ENCODE results near the gene PCDH9. TPM values are rescaled to one million over a fixed set of nuclear protein-coding genes. Genes with fewer than 3 reads are reported as not detected.

Gene PCDH9
- polyA plus RNA-seq, 1 of the 3 experiments (the other 2 are of a cell fraction) = 1.3 TPM

DNA sequence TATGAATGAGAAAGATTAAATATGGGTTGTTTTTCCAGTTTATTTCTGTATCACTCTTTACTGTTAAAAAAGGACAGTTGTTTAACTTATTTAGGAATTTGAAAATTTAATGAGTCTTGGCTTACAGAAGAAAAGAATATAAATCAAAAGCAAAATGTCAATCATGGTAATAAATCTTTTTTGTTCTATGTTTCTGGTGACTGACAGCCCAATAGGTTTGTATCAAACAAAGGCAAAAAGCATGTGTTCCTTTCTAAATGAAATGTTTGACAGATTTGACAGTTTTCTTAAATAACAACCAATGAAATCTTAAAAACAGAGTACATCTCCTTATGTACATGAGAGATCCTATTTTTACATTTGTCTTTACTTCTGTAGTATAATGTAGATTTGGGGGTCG lies 11.0 kb downstream of the PCDH9 start:
- no peak overlapping the region for H3K9ac ChIP-seq
- H3K4me3 ChIP-seq (ENCODE audit: low read depth in 2 of 2, low read length in 1 of 2) = no peak overlapping the region
- ChIA-PET CTCF (no interaction called here), POLR2A (no interaction called here)
- peaks cover 2 to 11% of the 10 kb centered on the region in 2 experiments; a peak in 3 of 4 replicates for H3K4me1 ChIP-seq (ENCODE audit: control insufficient read depth in 1 of 2, insufficient read depth in 2 of 2, low read depth in 1 of 2, low read length in 1 of 2)
- H3F3A ChIP-seq (replicated peaks; ENCODE audit: insufficient read depth) = no peaks in the 10 kb centered on the region
- H3K79me2 ChIP-seq (ENCODE audit: insufficient read depth) = no peaks in the 10 kb centered on the region
- 94% methylated on average over 1 of the region's 1 CpG for WGBS (ENCODE audit: low lambda C conversion rate)
- DNase-seq = no peak
- no peaks in the 10 kb centered on the region for H3K27me3 ChIP-seq (ENCODE audit: insufficient read depth)
- H3K9me2 ChIP-seq = no peaks in the 10 kb centered on the region
- H3K27ac ChIP-seq (ENCODE audit: low read depth in 2 of 2, low read length in 1 of 2) = no peak overlapping the region
- H3K4me2 ChIP-seq = no peak overlapping the region
- H2AFZ ChIP-seq (ENCODE audit: low read depth) = no peak overlapping the region
- H4K20me1 ChIP-seq (ENCODE audit: insufficient read depth) = no peaks in the 10 kb centered on the region
- TF ChIP-seq, protein P1, sequence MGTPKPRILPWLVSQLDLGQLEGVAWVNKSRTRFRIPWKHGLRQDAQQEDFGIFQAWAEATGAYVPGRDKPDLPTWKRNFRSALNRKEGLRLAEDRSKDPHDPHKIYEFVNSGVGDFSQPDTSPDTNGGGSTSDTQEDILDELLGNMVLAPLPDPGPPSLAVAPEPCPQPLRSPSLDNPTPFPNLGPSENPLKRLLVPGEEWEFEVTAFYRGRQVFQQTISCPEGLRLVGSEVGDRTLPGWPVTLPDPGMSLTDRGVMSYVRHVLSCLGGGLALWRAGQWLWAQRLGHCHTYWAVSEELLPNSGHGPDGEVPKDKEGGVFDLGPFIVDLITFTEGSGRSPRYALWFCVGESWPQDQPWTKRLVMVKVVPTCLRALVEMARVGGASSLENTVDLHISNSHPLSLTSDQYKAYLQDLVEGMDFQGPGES (IDR thresholded peaks at IDR 0.05; ENCODE audit: low read depth, low read length) = no peak
- TF ChIP-seq RFX5 (IDR thresholded peaks at IDR 0.05; ENCODE audit: low read length) (no peak), TAF1 (IDR thresholded peaks at IDR 0.05; ENCODE audit: borderline replicate concordance, low read depth, low read length) (no peak), MXI1 (IDR thresholded peaks at IDR 0.05; ENCODE audit: low read depth, low read length) (no peak), RXRA (IDR thresholded peaks at IDR 0.05; ENCODE audit: borderline replicate concordance, low read depth) (no peak), GATA2 (CRISPR knock-in tag; IDR thresholded peaks at IDR 0.05) (no peak), EP300 (IDR thresholded peaks at IDR 0.05; ENCODE audit: borderline replicate concordance in 1 of 2, low read depth in 1 of 2, low read length in 1 of 2) (no peak), CHD2 (IDR thresholded peaks at IDR 0.05; ENCODE audit: low read length, partially characterized antibody) (no peak), YY1 (IDR thresholded peaks at IDR 0.05; ENCODE audit: low read depth) (no peak), POLR2AphosphoS5 (IDR thresholded peaks at IDR 0.05; ENCODE audit: low read depth, low read length) (no peak), RCOR1 (IDR thresholded peaks at IDR 0.05; ENCODE audit: low read length) (no peak), FOXJ3 (CRISPR knock-in tag; IDR thresholded peaks at IDR 0.05) (no peak)
- TF ChIP-seq, protein P2, sequence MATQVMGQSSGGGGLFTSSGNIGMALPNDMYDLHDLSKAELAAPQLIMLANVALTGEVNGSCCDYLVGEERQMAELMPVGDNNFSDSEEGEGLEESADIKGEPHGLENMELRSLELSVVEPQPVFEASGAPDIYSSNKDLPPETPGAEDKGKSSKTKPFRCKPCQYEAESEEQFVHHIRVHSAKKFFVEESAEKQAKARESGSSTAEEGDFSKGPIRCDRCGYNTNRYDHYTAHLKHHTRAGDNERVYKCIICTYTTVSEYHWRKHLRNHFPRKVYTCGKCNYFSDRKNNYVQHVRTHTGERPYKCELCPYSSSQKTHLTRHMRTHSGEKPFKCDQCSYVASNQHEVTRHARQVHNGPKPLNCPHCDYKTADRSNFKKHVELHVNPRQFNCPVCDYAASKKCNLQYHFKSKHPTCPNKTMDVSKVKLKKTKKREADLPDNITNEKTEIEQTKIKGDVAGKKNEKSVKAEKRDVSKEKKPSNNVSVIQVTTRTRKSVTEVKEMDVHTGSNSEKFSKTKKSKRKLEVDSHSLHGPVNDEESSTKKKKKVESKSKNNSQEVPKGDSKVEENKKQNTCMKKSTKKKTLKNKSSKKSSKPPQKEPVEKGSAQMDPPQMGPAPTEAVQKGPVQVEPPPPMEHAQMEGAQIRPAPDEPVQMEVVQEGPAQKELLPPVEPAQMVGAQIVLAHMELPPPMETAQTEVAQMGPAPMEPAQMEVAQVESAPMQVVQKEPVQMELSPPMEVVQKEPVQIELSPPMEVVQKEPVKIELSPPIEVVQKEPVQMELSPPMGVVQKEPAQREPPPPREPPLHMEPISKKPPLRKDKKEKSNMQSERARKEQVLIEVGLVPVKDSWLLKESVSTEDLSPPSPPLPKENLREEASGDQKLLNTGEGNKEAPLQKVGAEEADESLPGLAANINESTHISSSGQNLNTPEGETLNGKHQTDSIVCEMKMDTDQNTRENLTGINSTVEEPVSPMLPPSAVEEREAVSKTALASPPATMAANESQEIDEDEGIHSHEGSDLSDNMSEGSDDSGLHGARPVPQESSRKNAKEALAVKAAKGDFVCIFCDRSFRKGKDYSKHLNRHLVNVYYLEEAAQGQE (IDR thresholded peaks at IDR 0.05; ENCODE audit: low read depth, low read length) = no peak
- TF ChIP-seq, protein P3, sequence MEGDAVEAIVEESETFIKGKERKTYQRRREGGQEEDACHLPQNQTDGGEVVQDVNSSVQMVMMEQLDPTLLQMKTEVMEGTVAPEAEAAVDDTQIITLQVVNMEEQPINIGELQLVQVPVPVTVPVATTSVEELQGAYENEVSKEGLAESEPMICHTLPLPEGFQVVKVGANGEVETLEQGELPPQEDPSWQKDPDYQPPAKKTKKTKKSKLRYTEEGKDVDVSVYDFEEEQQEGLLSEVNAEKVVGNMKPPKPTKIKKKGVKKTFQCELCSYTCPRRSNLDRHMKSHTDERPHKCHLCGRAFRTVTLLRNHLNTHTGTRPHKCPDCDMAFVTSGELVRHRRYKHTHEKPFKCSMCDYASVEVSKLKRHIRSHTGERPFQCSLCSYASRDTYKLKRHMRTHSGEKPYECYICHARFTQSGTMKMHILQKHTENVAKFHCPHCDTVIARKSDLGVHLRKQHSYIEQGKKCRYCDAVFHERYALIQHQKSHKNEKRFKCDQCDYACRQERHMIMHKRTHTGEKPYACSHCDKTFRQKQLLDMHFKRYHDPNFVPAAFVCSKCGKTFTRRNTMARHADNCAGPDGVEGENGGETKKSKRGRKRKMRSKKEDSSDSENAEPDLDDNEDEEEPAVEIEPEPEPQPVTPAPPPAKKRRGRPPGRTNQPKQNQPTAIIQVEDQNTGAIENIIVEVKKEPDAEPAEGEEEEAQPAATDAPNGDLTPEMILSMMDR (IDR thresholded peaks at IDR 0.05) = no peak
- TF ChIP-seq, protein P4, sequence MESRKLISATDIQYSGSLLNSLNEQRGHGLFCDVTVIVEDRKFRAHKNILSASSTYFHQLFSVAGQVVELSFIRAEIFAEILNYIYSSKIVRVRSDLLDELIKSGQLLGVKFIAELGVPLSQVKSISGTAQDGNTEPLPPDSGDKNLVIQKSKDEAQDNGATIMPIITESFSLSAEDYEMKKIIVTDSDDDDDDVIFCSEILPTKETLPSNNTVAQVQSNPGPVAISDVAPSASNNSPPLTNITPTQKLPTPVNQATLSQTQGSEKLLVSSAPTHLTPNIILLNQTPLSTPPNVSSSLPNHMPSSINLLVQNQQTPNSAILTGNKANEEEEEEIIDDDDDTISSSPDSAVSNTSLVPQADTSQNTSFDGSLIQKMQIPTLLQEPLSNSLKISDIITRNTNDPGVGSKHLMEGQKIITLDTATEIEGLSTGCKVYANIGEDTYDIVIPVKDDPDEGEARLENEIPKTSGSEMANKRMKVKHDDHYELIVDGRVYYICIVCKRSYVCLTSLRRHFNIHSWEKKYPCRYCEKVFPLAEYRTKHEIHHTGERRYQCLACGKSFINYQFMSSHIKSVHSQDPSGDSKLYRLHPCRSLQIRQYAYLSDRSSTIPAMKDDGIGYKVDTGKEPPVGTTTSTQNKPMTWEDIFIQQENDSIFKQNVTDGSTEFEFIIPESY (IDR thresholded peaks at IDR 0.05; ENCODE audit: borderline replicate concordance, low read depth) = no peak
- TF ChIP-seq, protein P5, sequence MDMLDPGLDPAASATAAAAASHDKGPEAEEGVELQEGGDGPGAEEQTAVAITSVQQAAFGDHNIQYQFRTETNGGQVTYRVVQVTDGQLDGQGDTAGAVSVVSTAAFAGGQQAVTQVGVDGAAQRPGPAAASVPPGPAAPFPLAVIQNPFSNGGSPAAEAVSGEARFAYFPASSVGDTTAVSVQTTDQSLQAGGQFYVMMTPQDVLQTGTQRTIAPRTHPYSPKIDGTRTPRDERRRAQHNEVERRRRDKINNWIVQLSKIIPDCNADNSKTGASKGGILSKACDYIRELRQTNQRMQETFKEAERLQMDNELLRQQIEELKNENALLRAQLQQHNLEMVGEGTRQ (IDR thresholded peaks at IDR 0.05; ENCODE audit: borderline replicate concordance, low read depth, low read length) = no peak
- no peaks in the 10 kb centered on the region for H3K9me3 ChIP-seq
- peaks cover 0 to 3% of the 10 kb centered on the region in 2 experiments for H3K36me3 ChIP-seq (replicated peaks in 1 of 2; ENCODE audit: control insufficient read depth in 1 of 2, insufficient read depth in 2 of 2, low read length in 1 of 2)

All from SK-N-SH (cell line).